ENCODE results near the gene CACNA1G. TPM values are rescaled to one million over a fixed set of nuclear protein-coding genes. Genes with fewer than 3 reads are reported as not detected.

Gene CACNA1G
- total RNA-seq, 1 donor from 2014 or later = 0.27 TPM

DNA sequence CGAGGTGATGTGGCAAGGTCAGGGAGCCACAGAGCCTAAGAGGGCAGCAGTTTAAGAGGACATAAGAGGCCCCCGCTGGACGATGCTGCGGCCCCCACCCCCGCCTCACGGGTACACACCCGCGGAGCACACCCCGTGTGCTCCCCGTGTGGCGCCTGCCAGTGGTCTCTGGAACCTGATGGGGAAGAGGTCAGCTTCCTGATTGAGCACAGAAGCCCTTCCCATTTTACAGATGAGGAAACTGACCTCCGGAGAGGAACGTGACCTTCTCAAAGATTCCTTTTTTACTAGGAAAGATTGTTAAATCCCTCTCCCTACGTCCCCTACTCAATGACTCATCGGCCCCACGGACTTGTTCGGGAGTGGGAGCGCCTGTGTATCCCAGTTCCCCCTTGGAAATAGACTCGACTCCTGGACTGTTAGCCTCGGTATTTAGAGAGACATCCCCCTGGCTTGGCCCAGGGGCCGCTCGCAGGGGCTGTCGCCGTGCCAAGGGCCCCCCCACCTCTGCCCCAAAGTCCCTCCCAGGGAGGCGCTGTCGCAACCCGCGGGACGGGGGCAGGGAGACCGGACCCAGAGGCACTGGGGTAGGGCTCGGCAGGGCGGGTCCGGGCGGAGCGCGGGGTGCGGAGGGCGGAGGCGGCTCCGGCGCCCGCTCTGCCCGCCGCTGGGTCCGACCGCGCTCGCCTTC lies 73.9 kb downstream of the CACNA1G start, which contains the start of gene ABCC3:
ABCC3 (plus strand) TSS at position 658 of the 691 bp plus-strand sequence. CDS start 56 bp downstream, outside the sequence.
- H3K36me3 Mint-ChIP-seq (ENCODE audit: low read depth, unreplicated experiment) = no peaks in the 10 kb centered on the region
- H3K79me2 ChIP-seq (ENCODE audit: insufficient read depth, low read length) = peaks cover 9% of the 10 kb centered on the region
- peaks cover 46% of the 10 kb centered on the region for H3K27me3 Mint-ChIP-seq (ENCODE audit: low read depth, unreplicated experiment)
- peaks cover 26% of the 10 kb centered on the region for H3K4me1 ChIP-seq (ENCODE audit: insufficient read depth, low read length)
- FAIRE-seq = no peak
- H3K9ac ChIP-seq (ENCODE audit: low read length) = peak within 1 kb of the TSS; percentile 36
- H3K9me3 Mint-ChIP-seq (ENCODE audit: unreplicated experiment) = peaks cover 2% of the 10 kb centered on the region
- H3K9me3 ChIP-seq (ENCODE audit: insufficient read depth, low read depth, low read length) = no peaks in the 10 kb centered on the region
- H3K27ac Mint-ChIP-seq (ENCODE audit: unreplicated experiment) = no peak within 1 kb of the TSS
- H4K20me1 ChIP-seq (ENCODE audit: insufficient read depth, low read length) = no peaks in the 10 kb centered on the region
- peak within 1 kb of the TSS; percentile 83 for H3K4me2 ChIP-seq (ENCODE audit: low read length)
- no peak within 1 kb of the TSS for H3K27ac ChIP-seq (ENCODE audit: low read depth, low read length)
- peak within 1 kb of the TSS; percentile 44 for H3K4me3 ChIP-seq (ENCODE audit: insufficient read depth, low read depth, low read length)
- H3K27me3 ChIP-seq (ENCODE audit: insufficient read depth, low read length) = peaks cover 7% of the 10 kb centered on the region
- DNase-seq (ENCODE audit: low read depth) = peak; percentile 16
- peaks cover 21% of the 10 kb centered on the region for H3K4me1 Mint-ChIP-seq (ENCODE audit: low read depth, unreplicated experiment)
- peak within 1 kb of the TSS; percentile 66 for H3K4me3 Mint-ChIP-seq (ENCODE audit: unreplicated experiment)
- peak within 1 kb of the TSS; percentile 49 for H2AFZ ChIP-seq (ENCODE audit: low read depth, low read length)
- no peaks in the 10 kb centered on the region for H3K36me3 ChIP-seq (ENCODE audit: insufficient read depth, low read length)
- TF ChIP-seq, protein P1, sequence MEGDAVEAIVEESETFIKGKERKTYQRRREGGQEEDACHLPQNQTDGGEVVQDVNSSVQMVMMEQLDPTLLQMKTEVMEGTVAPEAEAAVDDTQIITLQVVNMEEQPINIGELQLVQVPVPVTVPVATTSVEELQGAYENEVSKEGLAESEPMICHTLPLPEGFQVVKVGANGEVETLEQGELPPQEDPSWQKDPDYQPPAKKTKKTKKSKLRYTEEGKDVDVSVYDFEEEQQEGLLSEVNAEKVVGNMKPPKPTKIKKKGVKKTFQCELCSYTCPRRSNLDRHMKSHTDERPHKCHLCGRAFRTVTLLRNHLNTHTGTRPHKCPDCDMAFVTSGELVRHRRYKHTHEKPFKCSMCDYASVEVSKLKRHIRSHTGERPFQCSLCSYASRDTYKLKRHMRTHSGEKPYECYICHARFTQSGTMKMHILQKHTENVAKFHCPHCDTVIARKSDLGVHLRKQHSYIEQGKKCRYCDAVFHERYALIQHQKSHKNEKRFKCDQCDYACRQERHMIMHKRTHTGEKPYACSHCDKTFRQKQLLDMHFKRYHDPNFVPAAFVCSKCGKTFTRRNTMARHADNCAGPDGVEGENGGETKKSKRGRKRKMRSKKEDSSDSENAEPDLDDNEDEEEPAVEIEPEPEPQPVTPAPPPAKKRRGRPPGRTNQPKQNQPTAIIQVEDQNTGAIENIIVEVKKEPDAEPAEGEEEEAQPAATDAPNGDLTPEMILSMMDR (IDR thresholded peaks at IDR 0.05; ENCODE audit: insufficient read depth, low read depth, low read length) = no peak
- TF ChIP-seq EZH2 (IDR thresholded peaks at IDR 0.05; ENCODE audit: insufficient read depth, low read length) = no peak

DNA sequence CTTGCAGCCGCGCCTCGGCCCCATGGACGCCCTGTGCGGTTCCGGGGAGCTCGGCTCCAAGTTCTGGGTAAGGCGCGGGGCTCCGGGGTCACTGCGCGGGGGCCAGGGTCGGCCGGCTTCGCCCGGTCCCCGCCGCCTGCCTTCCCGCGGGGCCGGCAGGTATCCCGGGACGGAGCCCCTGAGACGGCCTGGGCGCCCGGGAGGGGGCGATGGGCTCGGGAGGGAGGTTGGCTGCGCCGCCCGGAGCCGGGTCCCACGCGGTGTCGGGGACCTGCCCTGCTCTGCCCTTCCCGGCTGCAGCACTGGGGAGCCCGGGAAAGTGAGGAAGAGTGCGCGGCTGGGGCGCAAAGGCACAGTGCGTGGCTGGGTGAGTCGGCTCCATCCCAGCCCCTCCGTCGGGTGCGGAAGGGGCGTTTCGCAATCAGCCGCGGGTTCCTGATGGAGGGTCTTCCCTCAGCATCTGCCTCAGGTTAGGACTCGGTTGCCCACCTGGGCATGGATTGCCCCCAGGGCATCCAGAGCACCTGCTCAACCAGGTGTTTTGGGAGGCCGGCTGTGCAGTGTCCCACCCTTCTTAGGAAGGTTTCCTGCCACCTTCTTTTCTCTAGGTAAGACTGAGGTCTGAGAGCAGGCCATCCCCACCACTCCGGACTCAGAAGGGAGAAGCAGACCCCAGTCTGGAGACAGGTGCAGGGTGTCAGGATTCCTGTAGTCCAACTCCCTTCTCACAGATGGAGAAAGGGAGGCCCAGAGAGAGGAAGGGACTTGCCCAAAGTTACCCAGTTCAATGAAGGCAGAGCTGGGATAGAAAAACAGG lies 74.6 kb downstream of the CACNA1G start:
- H3K9me3 ChIP-seq (ENCODE audit: insufficient read depth, low read depth, low read length) = no peaks in the 10 kb centered on the region
- H3K9me3 Mint-ChIP-seq (ENCODE audit: unreplicated experiment) = peaks cover 2% of the 10 kb centered on the region
- H3K27me3 Mint-ChIP-seq (ENCODE audit: low read depth, unreplicated experiment) = peaks cover 46% of the 10 kb centered on the region
- peak overlapping the region; percentile 44 for H3K4me3 ChIP-seq (ENCODE audit: insufficient read depth, low read depth, low read length)
- FAIRE-seq = no peak
- H3K79me2 ChIP-seq (ENCODE audit: insufficient read depth, low read length) = peaks cover 9% of the 10 kb centered on the region
- no peaks in the 10 kb centered on the region for H3K36me3 ChIP-seq (ENCODE audit: insufficient read depth, low read length)
- H3K27ac ChIP-seq (ENCODE audit: low read depth, low read length) = no peak overlapping the region
- H3K4me1 ChIP-seq (ENCODE audit: insufficient read depth, low read length) = peaks cover 33% of the 10 kb centered on the region
- no peak for DNase-seq (ENCODE audit: low read depth)
- peak overlapping the region; percentile 36 for H3K9ac ChIP-seq (ENCODE audit: low read length)
- peaks cover 7% of the 10 kb centered on the region for H3K27me3 ChIP-seq (ENCODE audit: insufficient read depth, low read length)
- TF ChIP-seq, protein P1 (IDR thresholded peaks at IDR 0.05; ENCODE audit: insufficient read depth, low read depth, low read length) = no peak
- peak; percentile 64 for TF ChIP-seq EZH2 (IDR thresholded peaks at IDR 0.05; ENCODE audit: insufficient read depth, low read length)
- no peaks in the 10 kb centered on the region for H4K20me1 ChIP-seq (ENCODE audit: insufficient read depth, low read length)
- H2AFZ ChIP-seq (ENCODE audit: low read depth, low read length) = peak overlapping the region; percentile 49
- H3K27ac Mint-ChIP-seq (ENCODE audit: unreplicated experiment) = no peak overlapping the region
- peak overlapping the region; percentile 83 for H3K4me2 ChIP-seq (ENCODE audit: low read length)
- H3K4me1 Mint-ChIP-seq (ENCODE audit: low read depth, unreplicated experiment) = peaks cover 23% of the 10 kb centered on the region
- H3K4me3 Mint-ChIP-seq (ENCODE audit: unreplicated experiment) = no peak overlapping the region
- H3K36me3 Mint-ChIP-seq (ENCODE audit: low read depth, unreplicated experiment) = no peaks in the 10 kb centered on the region
